Body of pancreas (tissue), 4 donors: ENCODE measurements around the gene CISD2.

Experiments used
- POLR2A ChIP-seq, 3 donors: fragments of 450-650 bp; IDR thresholded peaks; one replicate each; pipeline ENCODE4 v1.6.1; 2016; ENCODE audit warnings: antibody characterized with exemption in 3 of 3, mild to moderate bottlenecking in 2 of 3
- TF ChIP-seq, protein P1 (sequence below), 7 experiments: fragments of 450-650 bp in 4 of 7; fragments of 200-600 bp in 3 of 7; sonication (generic) in 3 of 7; IDR thresholded peaks; one replicate each; pipeline ENCODE4 v1.5.1; 2016 to 2019; ENCODE audit warnings: antibody characterized with exemption in 7 of 7

DNA sequence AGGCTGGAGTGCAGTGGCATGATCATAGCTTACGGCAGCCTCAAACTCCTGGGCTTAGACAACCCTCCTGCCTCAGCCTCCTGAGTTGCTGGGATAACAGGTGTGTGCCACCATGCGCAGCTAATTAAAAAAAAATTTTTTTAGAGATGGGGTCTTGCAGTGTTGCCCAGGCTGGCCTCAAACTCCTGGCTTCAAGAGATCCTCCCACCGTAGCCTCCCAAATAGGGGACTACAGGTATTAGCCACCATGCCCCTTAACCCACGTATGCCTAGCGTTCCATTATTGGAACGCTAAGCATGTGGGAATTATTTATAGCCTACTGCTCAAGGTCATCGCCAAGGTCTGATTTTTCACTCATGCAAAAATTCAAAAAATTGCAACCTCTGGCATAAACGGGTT is 21.1 kb upstream of the CISD2 start:
- TF ChIP-seq, protein P1, sequence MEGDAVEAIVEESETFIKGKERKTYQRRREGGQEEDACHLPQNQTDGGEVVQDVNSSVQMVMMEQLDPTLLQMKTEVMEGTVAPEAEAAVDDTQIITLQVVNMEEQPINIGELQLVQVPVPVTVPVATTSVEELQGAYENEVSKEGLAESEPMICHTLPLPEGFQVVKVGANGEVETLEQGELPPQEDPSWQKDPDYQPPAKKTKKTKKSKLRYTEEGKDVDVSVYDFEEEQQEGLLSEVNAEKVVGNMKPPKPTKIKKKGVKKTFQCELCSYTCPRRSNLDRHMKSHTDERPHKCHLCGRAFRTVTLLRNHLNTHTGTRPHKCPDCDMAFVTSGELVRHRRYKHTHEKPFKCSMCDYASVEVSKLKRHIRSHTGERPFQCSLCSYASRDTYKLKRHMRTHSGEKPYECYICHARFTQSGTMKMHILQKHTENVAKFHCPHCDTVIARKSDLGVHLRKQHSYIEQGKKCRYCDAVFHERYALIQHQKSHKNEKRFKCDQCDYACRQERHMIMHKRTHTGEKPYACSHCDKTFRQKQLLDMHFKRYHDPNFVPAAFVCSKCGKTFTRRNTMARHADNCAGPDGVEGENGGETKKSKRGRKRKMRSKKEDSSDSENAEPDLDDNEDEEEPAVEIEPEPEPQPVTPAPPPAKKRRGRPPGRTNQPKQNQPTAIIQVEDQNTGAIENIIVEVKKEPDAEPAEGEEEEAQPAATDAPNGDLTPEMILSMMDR (IDR thresholded peaks at IDR 0.05): no peak
- TF ChIP-seq POLR2A (IDR thresholded peaks at IDR 0.05): no peak
